Natural killer cell treated with Interleukin-12 subunit alpha and Interleukin-12 subunit beta and Interleukin-15 and Interleukin-18, amount 100 ng/mL, for 72 hours (primary cell): ENCODE data around the gene CAPS2. TPM values are rescaled to one million over a fixed set of nuclear protein-coding genes. Genes with fewer than 3 reads are reported as not detected.

Experiments used
- total RNA-seq, 2 donors: library from RNA; stranded (reverse); gene quantifications; one replicate each; pipeline ENCODE4 v1.2.3, GENCODE V29; 2022

The CAPS2 gene
- total RNA-seq, 2 donors from 2014 or later = 3.8 to 5.3 TPM

Other genes starting within 250 kb of the CAPS2 start
- gene KCNC2, start 120.5 kb downstream of the CAPS2 start, total RNA-seq = not detected
- gene GLIPR1L1, start 4.3 kb upstream of the CAPS2 start, total RNA-seq = not detected
- 1 to 10 TPM in 1 of 2 donors, not detected in 1; 1.0 TPM for gene GLIPR1L2, start 60.8 kb upstream of the CAPS2 start, total RNA-seq
- gene GLIPR1, start 150.4 kb upstream of the CAPS2 start, total RNA-seq = 10 to 100 TPM; 47.1 to 48.3 TPM
- 10 to 100 TPM; 64.4 to 96.4 TPM for gene KRR1, start 181.3 kb upstream of the CAPS2 start, total RNA-seq